HG03342 (cell line): ENCODE measurements around the gene ACOT4.
"Not testable (repeated sequence)": the region's sequence is repeated elsewhere in the genome, so short reads cannot be mapped to it uniquely, and the experiment has no call there.

ENCODE experiments used
- ATAC-seq: cut with Tn5 transposase; IDR thresholded peaks from one replicate; pipeline ENCODE4 v1.9.1; 2021; ENCODE audit warnings: mild to moderate bottlenecking, moderate library complexity; ENCODE audit not compliant: unreplicated experiment

ACOT4 gene

GRCh38 chr14:73576391-73576790, 15.3 kb upstream of the ACOT4 start:
- ATAC-seq = no peak

- not testable (repeated sequence) for ATAC-seq
Observed at GRCh38 chr14:73577214-73577613, 14.5 kb upstream of the ACOT4 start.

GRCh38 chr14:73582102-73582979, 9.3 kb upstream of the ACOT4 start:
- not testable (repeated sequence) for ATAC-seq

- no peak for ATAC-seq
Observed at GRCh38 chr14:73588695-73589094, 3.0 kb upstream of the ACOT4 start.

GRCh38 chr14:73589116-73589515, 2.6 kb upstream of the ACOT4 start:
- no peak for ATAC-seq

- not testable (repeated sequence) for ATAC-seq
Observed at GRCh38 chr14:73590673-73591004, 1.0 kb upstream of the ACOT4 start.

GRCh38 chr14:73594491-73594890, 2.8 kb downstream of the ACOT4 start:
- ATAC-seq = no peak

GRCh38 chr14:73599499-73599898, 7.8 kb downstream of the ACOT4 start:
- ATAC-seq = no peak

- ATAC-seq = no peak
Observed at GRCh38 chr14:73602994-73603393, 11.3 kb downstream of the ACOT4 start.

GRCh38 chr14:73606271-73606670, 14.6 kb downstream of the ACOT4 start:
- no peak for ATAC-seq

- ATAC-seq = no peak
Observed at GRCh38 chr14:73607241-73607640, 15.6 kb downstream of the ACOT4 start.

GRCh38 chr14:73610687-73611086, 19.0 kb downstream of the ACOT4 start:
- no peak for ATAC-seq

GRCh38 chr14:73612339-73613045, 20.8 kb downstream of the ACOT4 start, which contains the start of gene ACOT6:
Gene ACOT6 (plus strand): TSS chr14:73612517. CDS start chr14:73612572, 55 bp downstream.
- peak; percentile 65 for ATAC-seq

- ATAC-seq = no peak
Observed at GRCh38 chr14:73613046-73613383, 21.3 kb downstream of the ACOT4 start.

- no peak for ATAC-seq
Observed at GRCh38 chr14:73613419-73613963, 21.8 kb downstream of the ACOT4 start.

- no peak for ATAC-seq
Observed at GRCh38 chr14:73616831-73617230, 25.2 kb downstream of the ACOT4 start.

- no peak for ATAC-seq
Observed at GRCh38 chr14:73619524-73619923, 27.9 kb downstream of the ACOT4 start.

- no peak for ATAC-seq
Observed at GRCh38 chr14:73620268-73620667, 28.6 kb downstream of the ACOT4 start.

- ATAC-seq = no peak
Observed at GRCh38 chr14:73623504-73624054, 31.9 kb downstream of the ACOT4 start.

GRCh38 chr14:73625706-73626105, 34.0 kb downstream of the ACOT4 start:
- ATAC-seq = no peak

- ATAC-seq = no peak
Observed at GRCh38 chr14:73627151-73627558, 35.5 kb downstream of the ACOT4 start.
